A549 (cell line): ENCODE data around the gene LOXL1. TPM values are rescaled to one million over a fixed set of nuclear protein-coding genes. Genes with fewer than 3 reads are reported as not detected.

Source experiments
- ATAC-seq, 2 experiments: fragments of 200-7000 bp in 1 of 2; fragments of >200 bp in 1 of 2; cut with Nextera tagmentation in 1 of 2; cut with Tn5 transposase in 1 of 2; 3 replicates each; pipeline versions ENCODE4 v1.8.0 to v1.9.1; 2018 to 2020; ENCODE audit warnings: mild to moderate bottlenecking in 1 of 2, moderate library complexity in 1 of 2
- CTCF ChIA-PET: fragments of 300-600 bp; sonication (Branson Sonifier 250); formaldehyde crosslinking; extraction: SDS; loops from one replicate; lab custom pipeline; 2021; ENCODE audit warnings: antibody characterized with exemption, inconsistent platforms; lab: Yijun Ruan, JAX
- POLR2A ChIA-PET: fragments of 350-600 bp; formaldehyde crosslinking; extraction: SDS; loops from one replicate; lab custom pipeline; 2021; ENCODE audit warnings: antibody characterized with exemption, inconsistent platforms; lab: Yijun Ruan, JAX
- DNase-seq, 2 experiments: peaks; one replicate each; pipeline versions ENCODE4 v3.0.0 to v3.0.0-alpha.2; 2011 to 2016; ENCODE audit warnings: low read depth in 1 of 2, low spot score in 1 of 2
- FAIRE-seq: peaks from 2 replicates; lab custom pipeline; 2011; peaks lifted over from hg19 to GRCh38; lab: Jason Lieb, UNC
- H3K27ac ChIP-seq, 2 experiments: fragments of >200 bp; sonication (Bioruptor Twin); formaldehyde crosslinking; 3 replicates each; pipeline ENCODE4 v1.5.1; 2016 to 2017
- H3K4me1 ChIP-seq: fragments of >200 bp; sonication (Bioruptor Twin); formaldehyde crosslinking; 3 replicates; pipeline ENCODE4 v1.6.1; 2016
- H3K4me2 ChIP-seq: fragments of >200 bp; sonication (Bioruptor Twin); formaldehyde crosslinking; 3 replicates; pipeline ENCODE4 v1.6.1; 2016
- H3K4me3 ChIP-seq: fragments of >200 bp; sonication (Bioruptor Twin); formaldehyde crosslinking; 3 replicates; pipeline ENCODE4 v1.5.1; 2016
- H3K9me3 ChIP-seq: fragments of >200 bp; sonication (Bioruptor Twin); formaldehyde crosslinking; 3 replicates; pipeline ENCODE4 v1.6.1; 2016
- BHLHE40 ChIP-seq: IDR thresholded peaks from 2 replicates; pipeline ENCODE4 v1.6.1; 2012; ENCODE audit warnings: low read depth, low read length, inconsistent platforms
- EHF ChIP-seq: fragments of 250-450 bp; sonication (Bioruptor Pico); IDR thresholded peaks from 2 replicates; pipeline ENCODE4 v1.5.0; 2020; ENCODE audit warnings: mild to moderate bottlenecking
- ELK1 ChIP-seq: fragments of 150-350 bp; IDR thresholded peaks from 2 replicates; pipeline ENCODE4 v1.6.1; 2014; ENCODE audit warnings: low read depth, mild to moderate bottlenecking, low read length
- ESRRA ChIP-seq: fragments of 150-350 bp; IDR thresholded peaks from 2 replicates; pipeline ENCODE4 v1.6.1; 2014; ENCODE audit warnings: mild to moderate bottlenecking, low read length, borderline replicate concordance
- GATA3 ChIP-seq: IDR thresholded peaks from 2 replicates; pipeline ENCODE4 v1.6.1; 2012; ENCODE audit warnings: borderline replicate concordance
- HDAC2 ChIP-seq: fragments of 200-600 bp; sonication (generic); IDR thresholded peaks from 2 replicates; pipeline ENCODE4 v1.6.1; 2016
- HOXA7 ChIP-seq: fragments of 250-450 bp; sonication (Bioruptor Pico); IDR thresholded peaks from 2 replicates; pipeline ENCODE4 v1.5.0; 2020; ENCODE audit warnings: mild to moderate bottlenecking, moderate library complexity
- JUNB ChIP-seq: fragments of >200 bp; sonication (Bioruptor Twin); formaldehyde crosslinking; IDR thresholded peaks from 2 replicates; pipeline ENCODE4 v1.6.1; 2016
- KDM1A ChIP-seq: fragments of 200-600 bp; sonication (generic); IDR thresholded peaks from 2 replicates; pipeline ENCODE4 v1.6.1; 2016; ENCODE audit warnings: low read depth, mild to moderate bottlenecking
- MAFK ChIP-seq: fragments of 450-650 bp; IDR thresholded peaks from 2 replicates; pipeline ENCODE4 v1.6.1; 2014; ENCODE audit not compliant: partially characterized antibody
- MAZ ChIP-seq: fragments of 150-350 bp; IDR thresholded peaks from 2 replicates; pipeline ENCODE4 v1.6.1; 2014; ENCODE audit warnings: antibody characterized with exemption, low read depth, low read length, borderline replicate concordance
- NFE2L2 ChIP-seq: fragments of 150-350 bp; conservative IDR thresholded peaks from 2 replicates; pipeline ENCODE4 v1.6.1; 2014; ENCODE audit warnings: low read length
- POLR2A ChIP-seq: IDR thresholded peaks from 2 replicates; pipeline ENCODE4 v1.6.1; 2012; ENCODE audit warnings: mild to moderate bottlenecking, low read length
- RARB ChIP-seq: fragments of 250-450 bp; sonication (Bioruptor Pico); IDR thresholded peaks from 2 replicates; pipeline ENCODE4 v1.8.0; 2021; ENCODE audit warnings: mild to moderate bottlenecking, moderate library complexity
- REST ChIP-seq: fragments of 200-600 bp; sonication (generic); IDR thresholded peaks from 2 replicates; pipeline ENCODE4 v1.6.1; 2016; ENCODE audit warnings: antibody characterized with exemption, mild to moderate bottlenecking, moderate library complexity
- RFX5 ChIP-seq: fragments of 450-650 bp; IDR thresholded peaks from 2 replicates; pipeline ENCODE4 v1.7.1; 2014; ENCODE audit warnings: antibody characterized with exemption, mild to moderate bottlenecking, moderate library complexity
- RNF2 ChIP-seq: fragments of 200-600 bp; sonication (generic); IDR thresholded peaks from 2 replicates; pipeline ENCODE4 v1.6.1; 2016; ENCODE audit warnings: low read depth, mild to moderate bottlenecking, antibody characterized with exemption, moderate library complexity, borderline replicate concordance
- SREBF2 ChIP-seq: fragments of 450-650 bp; IDR thresholded peaks from 2 replicates; pipeline ENCODE4 v1.6.1; 2014; ENCODE audit warnings: mild to moderate bottlenecking, moderate library complexity
- TFCP2L1 ChIP-seq: fragments of 250-450 bp; sonication (Bioruptor Pico); IDR thresholded peaks from 2 replicates; pipeline ENCODE4 v1.5.0; 2021; ENCODE audit warnings: mild to moderate bottlenecking
- ZNF302 ChIP-seq: fragments of 250-450 bp; sonication (Bioruptor Pico); IDR thresholded peaks from 2 replicates; pipeline ENCODE4 v1.9.0; 2021; ENCODE audit warnings: inconsistent platforms, mild to moderate bottlenecking, moderate library complexity
- WGBS: methylation state at CpG from one replicate; pipeline ENCODE4 v1.1.6; 2017; ENCODE audit errors: missing lambda C conversion rate; 5-methylcytosine and 5-hydroxymethylcytosine counted together
- polyA plus RNA-seq, 4 experiments: library from polyadenylated mRNA; depleted of rRNA in 3 of 4; stranded (reverse); fragments of >200 nt; fragmentation: RNase III in 1 of 4; extraction: RNeasy Plus Mini Kit Qiagen cat#74134 plus additional on column Dnase treatment in 1 of 4; gene quantifications; 2 replicates in 3 of 4; 3 replicates in 1 of 4; pipeline ENCODE4 v1.2.3, GENCODE V29; 2011 to 2017
- TF ChIP-seq, protein P1 (sequence below): IDR thresholded peaks from 2 replicates; pipeline ENCODE4 v1.6.1; 2012
- TF ChIP-seq, protein P2 (sequence below): fragments of >200 bp; sonication (Bioruptor Twin); formaldehyde crosslinking; IDR thresholded peaks from 3 replicates; pipeline ENCODE4 v1.6.1; 2016

The LOXL1 gene
- polyA plus RNA-seq, 2 of the 4 experiments (the other 2 are of a cell fraction), result 0.62 to 0.65 TPM

DNA sequence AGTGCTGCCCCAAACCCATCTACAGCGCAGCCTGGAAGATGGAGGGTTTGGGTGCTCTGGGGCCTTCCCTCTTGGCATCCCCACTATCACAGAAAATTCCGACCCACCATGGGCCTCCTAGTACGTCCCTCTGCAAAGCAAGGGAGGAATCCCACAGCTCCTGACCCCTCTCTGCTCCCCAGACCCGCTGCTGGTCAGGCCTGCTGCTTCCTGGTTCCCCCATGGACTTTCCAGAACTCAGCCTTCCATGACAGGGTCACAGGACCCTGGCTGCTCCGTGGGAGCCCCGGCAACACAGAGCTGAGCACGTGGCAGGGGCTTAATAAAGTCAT, 3.1 kb upstream of the LOXL1 start:
- 100% methylated on average over 3 of the region's 7 CpGs for WGBS
- ChIA-PET POLR2A (no interaction called here), CTCF (interaction anchor here (1.1 to 2.0 kb wide), 3 partner anchors 14 to 49 kb away, joined by 3 to 6 read pairs (median 3); no protein-coding TSS in a partner anchor)
- no peak overlapping the region; a peak in 1 of 6 replicates for H3K27ac ChIP-seq
- peaks cover 13% of the 10 kb centered on the region for H3K4me1 ChIP-seq
- no peak overlapping the region for H3K4me2 ChIP-seq
- DNase-seq (no peak), FAIRE-seq (no peak), ATAC-seq (no peak)
- H3K4me3 ChIP-seq, result no peak overlapping the region
- TF ChIP-seq RARB (CRISPR knock-in tag), result no peak
- no peak for TF ChIP-seq NFE2L2
- TF ChIP-seq MAFK, result no peak
- no peak for TF ChIP-seq ESRRA
- TF ChIP-seq MAZ, result no peak
- no peak for TF ChIP-seq BHLHE40
- TF ChIP-seq REST, result no peak
- TF ChIP-seq TFCP2L1 (CRISPR knock-in tag), result no peak
- TF ChIP-seq ZNF302, result no peak
- no peak for TF ChIP-seq GATA3
- no peak for TF ChIP-seq RNF2
- no peak for TF ChIP-seq POLR2A
- TF ChIP-seq, protein P1, sequence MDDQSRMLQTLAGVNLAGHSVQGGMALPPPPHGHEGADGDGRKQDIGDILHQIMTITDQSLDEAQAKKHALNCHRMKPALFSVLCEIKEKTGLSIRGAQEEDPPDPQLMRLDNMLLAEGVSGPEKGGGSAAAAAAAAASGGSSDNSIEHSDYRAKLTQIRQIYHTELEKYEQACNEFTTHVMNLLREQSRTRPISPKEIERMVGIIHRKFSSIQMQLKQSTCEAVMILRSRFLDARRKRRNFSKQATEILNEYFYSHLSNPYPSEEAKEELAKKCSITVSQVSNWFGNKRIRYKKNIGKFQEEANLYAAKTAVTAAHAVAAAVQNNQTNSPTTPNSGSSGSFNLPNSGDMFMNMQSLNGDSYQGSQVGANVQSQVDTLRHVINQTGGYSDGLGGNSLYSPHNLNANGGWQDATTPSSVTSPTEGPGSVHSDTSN, result no peak
- no peak for TF ChIP-seq HDAC2
- no peak for TF ChIP-seq SREBF2
- no peak for TF ChIP-seq ELK1
- TF ChIP-seq RFX5, result no peak
- no peak for TF ChIP-seq KDM1A
- TF ChIP-seq JUNB, result no peak
- no peaks in the 10 kb centered on the region for H3K9me3 ChIP-seq

- Histone ChIP-seq H3K27ac (peak overlapping the region in 1 of 2 experiments; percentile 75; a peak in 3 of 6 replicates), H3K4me3 (no peak overlapping the region), H3K4me1 (peaks cover 18% of the 10 kb centered on the region), H3K9me3 (no peaks in the 10 kb centered on the region), H3K4me2 (no peak overlapping the region)
- FAIRE-seq, result no peak
- TF ChIP-seq HOXA7 (CRISPR knock-in tag) (no peak), MAZ (no peak), RFX5 (no peak), ZNF302 (no peak), ESRRA (no peak), JUNB (no peak), NFE2L2 (no peak), EHF (CRISPR knock-in tag) (no peak)
- TF ChIP-seq, protein P2, sequence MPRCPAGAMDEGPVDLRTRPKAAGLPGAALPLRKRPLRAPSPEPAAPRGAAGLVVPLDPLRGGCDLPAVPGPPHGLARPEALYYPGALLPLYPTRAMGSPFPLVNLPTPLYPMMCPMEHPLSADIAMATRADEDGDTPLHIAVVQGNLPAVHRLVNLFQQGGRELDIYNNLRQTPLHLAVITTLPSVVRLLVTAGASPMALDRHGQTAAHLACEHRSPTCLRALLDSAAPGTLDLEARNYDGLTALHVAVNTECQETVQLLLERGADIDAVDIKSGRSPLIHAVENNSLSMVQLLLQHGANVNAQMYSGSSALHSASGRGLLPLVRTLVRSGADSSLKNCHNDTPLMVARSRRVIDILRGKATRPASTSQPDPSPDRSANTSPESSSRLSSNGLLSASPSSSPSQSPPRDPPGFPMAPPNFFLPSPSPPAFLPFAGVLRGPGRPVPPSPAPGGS, result no peak
- no peak for ATAC-seq
- DNase-seq, result no peak
- CTCF ChIA-PET, result interaction anchor here (0.6 to 2.3 kb wide), 4 partner anchors 14 to 180 kb away, joined by 3 to 8 read pairs (median 4); no protein-coding TSS in a partner anchor
- 100% methylated on average over 2 of the region's 6 CpGs for WGBS
- POLR2A ChIA-PET, result no interaction called here
Measured at GRCh38 chr15:73923488-73924164, 2.6 kb upstream of the LOXL1 start.
